ENCODE data around the gene ELP4.

DNA sequence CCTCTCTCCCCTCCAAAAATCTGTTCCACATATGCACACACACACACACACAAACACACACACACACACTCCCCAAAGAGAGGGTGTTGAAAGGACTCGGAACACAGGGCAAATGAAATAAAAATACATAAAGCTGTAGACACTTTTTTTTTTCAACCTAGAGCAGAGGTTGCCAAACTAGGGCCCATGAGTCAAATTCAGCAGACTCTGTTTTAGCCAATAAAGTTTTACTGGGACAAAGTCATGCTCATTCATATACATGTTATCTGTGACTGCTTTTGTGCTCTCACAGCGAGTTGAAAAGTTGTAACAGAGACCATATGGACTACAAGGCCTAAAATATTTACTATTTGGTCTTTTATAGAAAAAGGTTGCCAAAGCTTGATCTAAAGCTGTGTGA, 9.0 kb upstream of the ELP4 start:
- TF ChIP-seq, protein P1, sequence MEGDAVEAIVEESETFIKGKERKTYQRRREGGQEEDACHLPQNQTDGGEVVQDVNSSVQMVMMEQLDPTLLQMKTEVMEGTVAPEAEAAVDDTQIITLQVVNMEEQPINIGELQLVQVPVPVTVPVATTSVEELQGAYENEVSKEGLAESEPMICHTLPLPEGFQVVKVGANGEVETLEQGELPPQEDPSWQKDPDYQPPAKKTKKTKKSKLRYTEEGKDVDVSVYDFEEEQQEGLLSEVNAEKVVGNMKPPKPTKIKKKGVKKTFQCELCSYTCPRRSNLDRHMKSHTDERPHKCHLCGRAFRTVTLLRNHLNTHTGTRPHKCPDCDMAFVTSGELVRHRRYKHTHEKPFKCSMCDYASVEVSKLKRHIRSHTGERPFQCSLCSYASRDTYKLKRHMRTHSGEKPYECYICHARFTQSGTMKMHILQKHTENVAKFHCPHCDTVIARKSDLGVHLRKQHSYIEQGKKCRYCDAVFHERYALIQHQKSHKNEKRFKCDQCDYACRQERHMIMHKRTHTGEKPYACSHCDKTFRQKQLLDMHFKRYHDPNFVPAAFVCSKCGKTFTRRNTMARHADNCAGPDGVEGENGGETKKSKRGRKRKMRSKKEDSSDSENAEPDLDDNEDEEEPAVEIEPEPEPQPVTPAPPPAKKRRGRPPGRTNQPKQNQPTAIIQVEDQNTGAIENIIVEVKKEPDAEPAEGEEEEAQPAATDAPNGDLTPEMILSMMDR (conservative IDR thresholded peaks at IDR 0.05) = no peak
- TF ChIP-seq ZFX (IDR thresholded peaks at IDR 0.05) = no peak
